HG03196 (cell line): ENCODE results near the gene RGS7.
A peak's percentile ranks its signal among the peaks of the same experiment; 100 is the strongest.

ENCODE experiments used
- ATAC-seq: cut with Tn5 transposase; IDR thresholded peaks from one replicate; pipeline ENCODE4 v1.9.1; 2021; ENCODE audit not compliant: unreplicated experiment

The RGS7 gene

GRCh38 chr1:240866724-240867123 lies 490.3 kb downstream of the RGS7 start:
- no peak for ATAC-seq

- no peak for ATAC-seq
These were observed 497.0 kb downstream of the RGS7 start for GRCh38 chr1:240860023-240860422.

GRCh38 chr1:240854367-240854766 lies 502.6 kb downstream of the RGS7 start:
- no peak for ATAC-seq

- no peak for ATAC-seq
These were observed 509.7 kb downstream of the RGS7 start for GRCh38 chr1:240847325-240847724.

- ATAC-seq, result no peak
These were observed 512.5 kb downstream of the RGS7 start for GRCh38 chr1:240844486-240844885.

GRCh38 chr1:240843798-240844197 lies 513.2 kb downstream of the RGS7 start:
- ATAC-seq, result no peak

- no peak for ATAC-seq
These were observed 520.7 kb downstream of the RGS7 start for GRCh38 chr1:240836271-240836670.

- ATAC-seq, result no peak
These were observed 521.7 kb downstream of the RGS7 start for GRCh38 chr1:240835291-240835690.

GRCh38 chr1:240833075-240833474 lies 523.9 kb downstream of the RGS7 start:
- no peak for ATAC-seq

GRCh38 chr1:240831922-240832321 lies 525.1 kb downstream of the RGS7 start:
- no peak for ATAC-seq

GRCh38 chr1:240831191-240831631 lies 525.8 kb downstream of the RGS7 start:
- no peak for ATAC-seq

- ATAC-seq, result no peak
These were observed 527.5 kb downstream of the RGS7 start for GRCh38 chr1:240829487-240829886.

GRCh38 chr1:240827786-240828185 lies 529.2 kb downstream of the RGS7 start:
- ATAC-seq, result no peak

- no peak for ATAC-seq
These were observed 532.8 kb downstream of the RGS7 start for GRCh38 chr1:240824238-240824637.

- no peak for ATAC-seq
These were observed 533.6 kb downstream of the RGS7 start for GRCh38 chr1:240823357-240823756.

GRCh38 chr1:240821925-240822324 lies 535.1 kb downstream of the RGS7 start:
- no peak for ATAC-seq

- ATAC-seq, result peak; percentile 81
These were observed 536.2 kb downstream of the RGS7 start for GRCh38 chr1:240820816-240821215.

- ATAC-seq, result no peak
These were observed 540.5 kb downstream of the RGS7 start for GRCh38 chr1:240816472-240816871.

- ATAC-seq, result no peak
These were observed 543.3 kb downstream of the RGS7 start for GRCh38 chr1:240813720-240814119.

- no peak for ATAC-seq
These were observed 545.7 kb downstream of the RGS7 start for GRCh38 chr1:240811256-240811655.

GRCh38 chr1:240808381-240808780 lies 548.6 kb downstream of the RGS7 start:
- no peak for ATAC-seq

GRCh38 chr1:240806200-240806745 lies 550.7 kb downstream of the RGS7 start:
- no peak for ATAC-seq

- no peak for ATAC-seq
These were observed 552.5 kb downstream of the RGS7 start for GRCh38 chr1:240804475-240804874.
